Calu3 (cell line): ENCODE results near the gene RWDD1. TPM values are rescaled to one million over a fixed set of nuclear protein-coding genes. Genes with fewer than 3 reads are reported as not detected.

Experiments
- BruUV-seq: library from RNA; stranded (reverse); fragments of 400-500 nt; replicated peaks from 2 replicates; lab custom pipeline; 2021; lab: Mats Ljungman, UMichigan
- CTCF ChIA-PET: fragments of 300-600 bp; sonication (Branson Sonifier 250); formaldehyde crosslinking; loops from one replicate; lab custom pipeline; 2022; ENCODE audit warnings: antibody characterized with exemption; lab: Charles Lee
- DNase-seq: peaks from one replicate; pipeline ENCODE4 v3.0.0; 2022
- H3K27ac Mint-ChIP-seq: one replicate; pipeline ENCODE4 v1.8.0; 2022; ENCODE audit warnings: mixed read lengths; ENCODE audit not compliant: unreplicated experiment
- H3K27me3 Mint-ChIP-seq: one replicate; pipeline ENCODE4 v1.8.0; 2022; ENCODE audit warnings: mixed read lengths; ENCODE audit not compliant: unreplicated experiment
- H3K36me3 Mint-ChIP-seq: one replicate; pipeline ENCODE4 v1.8.0; 2022; ENCODE audit warnings: mild to moderate bottlenecking, moderate library complexity, mixed read lengths; ENCODE audit not compliant: insufficient read depth, unreplicated experiment
- H3K4me1 Mint-ChIP-seq: one replicate; pipeline ENCODE4 v1.8.0; 2022; ENCODE audit warnings: mild to moderate bottlenecking, low read depth, mixed read lengths; ENCODE audit not compliant: unreplicated experiment
- H3K4me3 Mint-ChIP-seq: one replicate; pipeline ENCODE4 v1.8.0; 2022; ENCODE audit warnings: mild to moderate bottlenecking, low read depth, moderate library complexity, mixed read lengths; ENCODE audit not compliant: unreplicated experiment
- H3K9me3 Mint-ChIP-seq: one replicate; pipeline ENCODE4 v1.8.0; 2022; ENCODE audit warnings: low read depth, mixed read lengths; ENCODE audit not compliant: unreplicated experiment
- intact Hi-C: fragments of 100-400 bp; cut with micrococcal nuclease; formaldehyde crosslinking; loops from one replicate; pipeline ENCODE4 v1.10.0; 2022; ENCODE audit not compliant: unreplicated experiment
- total RNA-seq: library from RNA; stranded (reverse); gene quantifications from 2 replicates; pipeline ENCODE4 v1.2.3, GENCODE V29; 2022
- TF ChIP-seq, protein P1 (sequence below): fragments of 200-600 bp; IDR thresholded peaks from one replicate; pipeline ENCODE4 v1.8.0; 2022; ENCODE audit warnings: antibody characterized with exemption; ENCODE audit not compliant: unreplicated experiment

Gene RWDD1
- total RNA-seq, 1 experiment from 2014 or later: 29.5 TPM

DNA sequence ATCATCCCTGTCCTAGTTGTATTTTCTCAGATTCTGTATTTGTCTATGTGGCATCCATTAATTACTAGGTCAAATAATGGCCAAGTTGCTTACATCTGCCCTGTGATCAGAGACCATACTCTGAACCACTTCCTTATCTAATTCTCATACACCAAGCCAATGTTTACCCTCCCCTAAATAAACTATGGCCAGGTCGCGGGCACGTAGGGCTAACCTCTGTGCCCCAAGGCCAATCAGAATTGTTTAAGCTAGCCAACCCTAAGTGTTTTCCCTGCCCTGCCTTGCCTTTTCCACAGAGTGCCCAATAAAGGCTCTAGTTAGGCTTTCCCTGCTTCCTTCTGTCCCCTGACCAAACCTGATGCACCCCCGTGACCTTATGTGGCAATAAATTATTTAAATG is 20.5 kb upstream of the RWDD1 start:
- BruUV-seq: no TSS peak
- no peak for DNase-seq
- no peaks in the 10 kb centered on the region for H3K36me3 Mint-ChIP-seq
- intact Hi-C loops: no loop called here
- no peaks in the 10 kb centered on the region for H3K27me3 Mint-ChIP-seq
- H3K27ac Mint-ChIP-seq: no peak overlapping the region
- H3K9me3 Mint-ChIP-seq: no peaks in the 10 kb centered on the region
- CTCF ChIA-PET: no interaction called here
- no peaks in the 10 kb centered on the region for H3K4me1 Mint-ChIP-seq
- H3K4me3 Mint-ChIP-seq: no peak overlapping the region
- TF ChIP-seq, protein P1, sequence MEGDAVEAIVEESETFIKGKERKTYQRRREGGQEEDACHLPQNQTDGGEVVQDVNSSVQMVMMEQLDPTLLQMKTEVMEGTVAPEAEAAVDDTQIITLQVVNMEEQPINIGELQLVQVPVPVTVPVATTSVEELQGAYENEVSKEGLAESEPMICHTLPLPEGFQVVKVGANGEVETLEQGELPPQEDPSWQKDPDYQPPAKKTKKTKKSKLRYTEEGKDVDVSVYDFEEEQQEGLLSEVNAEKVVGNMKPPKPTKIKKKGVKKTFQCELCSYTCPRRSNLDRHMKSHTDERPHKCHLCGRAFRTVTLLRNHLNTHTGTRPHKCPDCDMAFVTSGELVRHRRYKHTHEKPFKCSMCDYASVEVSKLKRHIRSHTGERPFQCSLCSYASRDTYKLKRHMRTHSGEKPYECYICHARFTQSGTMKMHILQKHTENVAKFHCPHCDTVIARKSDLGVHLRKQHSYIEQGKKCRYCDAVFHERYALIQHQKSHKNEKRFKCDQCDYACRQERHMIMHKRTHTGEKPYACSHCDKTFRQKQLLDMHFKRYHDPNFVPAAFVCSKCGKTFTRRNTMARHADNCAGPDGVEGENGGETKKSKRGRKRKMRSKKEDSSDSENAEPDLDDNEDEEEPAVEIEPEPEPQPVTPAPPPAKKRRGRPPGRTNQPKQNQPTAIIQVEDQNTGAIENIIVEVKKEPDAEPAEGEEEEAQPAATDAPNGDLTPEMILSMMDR: no peak

DNA sequence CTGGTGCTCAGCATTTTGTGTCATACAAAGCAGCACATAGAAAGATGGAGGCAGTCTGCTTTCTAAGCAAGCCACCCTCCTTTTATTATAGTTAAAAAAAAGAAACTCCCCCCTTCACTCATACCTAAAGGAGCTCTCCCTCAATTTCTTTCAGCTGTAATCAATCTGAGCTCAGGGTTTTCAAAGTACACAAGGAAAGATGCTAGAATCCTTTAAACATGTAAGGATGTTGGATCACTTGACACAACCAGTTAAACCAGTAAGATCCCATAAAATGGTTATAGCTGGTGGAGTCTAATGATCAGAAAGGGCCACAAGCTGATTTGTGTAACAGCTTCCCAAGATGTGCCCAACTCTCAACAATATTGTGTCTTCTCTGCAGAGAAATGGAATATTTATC is 17.9 kb upstream of the RWDD1 start, which contains the start of gene CALHM4:
Gene CALHM4, plus strand, starts transcription at position 301 of the 400 bp plus-strand sequence. Its CDS starts 43 bp downstream, at position 344.
- no peak within 1 kb of the TSS for H3K27ac Mint-ChIP-seq
- BruUV-seq: no TSS peak
- H3K9me3 Mint-ChIP-seq: no peaks in the 10 kb centered on the region
- no peaks in the 10 kb centered on the region for H3K27me3 Mint-ChIP-seq
- CTCF ChIA-PET: interaction anchor here (1.1 kb wide), 1 partner anchor 10 kb away, joined by 3 read pairs; no protein-coding TSS in a partner anchor
- DNase-seq: no peak
- intact Hi-C loops: no loop called here
- peaks cover 12% of the 10 kb centered on the region for H3K4me1 Mint-ChIP-seq
- H3K36me3 Mint-ChIP-seq: no peaks in the 10 kb centered on the region
- no peak within 1 kb of the TSS for H3K4me3 Mint-ChIP-seq
- TF ChIP-seq, protein P1: no peak

DNA sequence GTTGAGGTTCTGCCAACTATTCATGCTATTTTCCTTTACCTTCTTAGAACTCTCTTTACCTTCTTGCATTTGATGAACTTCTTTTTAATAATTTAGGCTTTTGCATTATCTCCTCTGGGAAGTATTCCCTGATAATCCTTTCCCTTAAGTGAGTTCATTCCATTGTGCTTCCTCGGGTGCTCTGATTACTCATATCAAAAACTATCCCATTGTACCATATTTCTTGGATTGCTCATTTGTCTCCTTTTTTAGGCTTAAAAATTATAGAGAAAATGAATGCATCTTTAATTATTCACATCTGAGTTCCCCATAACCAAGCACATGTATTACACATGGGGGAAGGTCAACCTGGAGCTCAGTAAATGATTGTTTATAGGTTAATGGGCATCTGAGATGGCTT is 15.2 kb upstream of the RWDD1 start:
- H3K4me3 Mint-ChIP-seq: no peak overlapping the region
- no peaks in the 10 kb centered on the region for H3K27me3 Mint-ChIP-seq
- TF ChIP-seq, protein P1: no peak
- no TSS peak for BruUV-seq
- no peaks in the 10 kb centered on the region for H3K9me3 Mint-ChIP-seq
- CTCF ChIA-PET: no interaction called here
- peaks cover 17% of the 10 kb centered on the region for H3K4me1 Mint-ChIP-seq
- H3K27ac Mint-ChIP-seq: no peak overlapping the region
- DNase-seq: no peak
- no peaks in the 10 kb centered on the region for H3K36me3 Mint-ChIP-seq
- intact Hi-C loops: no loop called here

DNA sequence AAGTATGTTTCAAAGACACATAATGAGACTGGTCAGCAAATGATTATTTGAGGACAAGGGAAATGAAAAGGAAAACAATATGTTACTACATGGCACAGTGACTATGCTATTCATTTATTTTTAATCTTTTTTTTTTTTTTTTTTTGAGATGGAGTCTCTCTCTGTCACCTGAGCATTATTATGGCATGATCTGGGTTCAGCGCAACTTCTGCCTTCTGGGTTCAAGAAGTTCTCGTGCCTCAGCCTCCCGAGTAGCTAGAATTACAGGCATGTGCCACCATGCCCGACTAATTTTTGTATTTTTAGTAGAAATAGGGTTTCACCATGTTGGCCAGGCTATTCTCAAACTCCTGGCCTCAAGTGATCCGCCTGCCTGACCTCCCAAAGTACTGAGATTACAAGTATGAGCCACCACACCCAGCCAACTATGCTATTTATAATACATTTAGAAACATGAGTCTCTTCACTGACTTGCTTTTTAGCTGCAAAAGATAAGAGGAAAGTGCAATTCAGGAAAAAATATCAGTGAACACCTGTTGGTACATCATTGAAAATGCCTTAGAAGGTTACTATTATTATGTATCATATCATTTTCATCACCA is 14.4 kb upstream of the RWDD1 start:
- no TSS peak for BruUV-seq
- Mint-ChIP-seq H3K36me3 (no peaks in the 10 kb centered on the region), H3K27me3 (peaks cover under 1% of the 10 kb centered on the region), H3K4me3 (no peak overlapping the region), H3K4me1 (peaks cover 17% of the 10 kb centered on the region), H3K9me3 (no peaks in the 10 kb centered on the region), H3K27ac (no peak overlapping the region)
- no peak for DNase-seq
- CTCF ChIA-PET: no interaction called here
- TF ChIP-seq, protein P1: no peak
- intact Hi-C loops: no loop called here
